T-helper 2 cell (primary cell): ENCODE data around the gene NETO1.

Source experiments
- DNase-seq, 5 experiments: peaks; one replicate each; pipeline versions ENCODE4 v3.0.0 to v3.0.0-alpha.2; 2012 to 2022
- total RNA-seq, 2 donors: gene quantifications; one replicate each; lab custom pipeline; 2026; lab: John Stamatoyannopoulos, UW

NETO1 gene, protein sequence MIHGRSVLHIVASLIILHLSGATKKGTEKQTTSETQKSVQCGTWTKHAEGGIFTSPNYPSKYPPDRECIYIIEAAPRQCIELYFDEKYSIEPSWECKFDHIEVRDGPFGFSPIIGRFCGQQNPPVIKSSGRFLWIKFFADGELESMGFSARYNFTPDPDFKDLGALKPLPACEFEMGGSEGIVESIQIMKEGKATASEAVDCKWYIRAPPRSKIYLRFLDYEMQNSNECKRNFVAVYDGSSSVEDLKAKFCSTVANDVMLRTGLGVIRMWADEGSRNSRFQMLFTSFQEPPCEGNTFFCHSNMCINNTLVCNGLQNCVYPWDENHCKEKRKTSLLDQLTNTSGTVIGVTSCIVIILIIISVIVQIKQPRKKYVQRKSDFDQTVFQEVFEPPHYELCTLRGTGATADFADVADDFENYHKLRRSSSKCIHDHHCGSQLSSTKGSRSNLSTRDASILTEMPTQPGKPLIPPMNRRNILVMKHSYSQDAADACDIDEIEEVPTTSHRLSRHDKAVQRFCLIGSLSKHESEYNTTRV
- 0 reads per million in 2 donors for total RNA-seq

DNA sequence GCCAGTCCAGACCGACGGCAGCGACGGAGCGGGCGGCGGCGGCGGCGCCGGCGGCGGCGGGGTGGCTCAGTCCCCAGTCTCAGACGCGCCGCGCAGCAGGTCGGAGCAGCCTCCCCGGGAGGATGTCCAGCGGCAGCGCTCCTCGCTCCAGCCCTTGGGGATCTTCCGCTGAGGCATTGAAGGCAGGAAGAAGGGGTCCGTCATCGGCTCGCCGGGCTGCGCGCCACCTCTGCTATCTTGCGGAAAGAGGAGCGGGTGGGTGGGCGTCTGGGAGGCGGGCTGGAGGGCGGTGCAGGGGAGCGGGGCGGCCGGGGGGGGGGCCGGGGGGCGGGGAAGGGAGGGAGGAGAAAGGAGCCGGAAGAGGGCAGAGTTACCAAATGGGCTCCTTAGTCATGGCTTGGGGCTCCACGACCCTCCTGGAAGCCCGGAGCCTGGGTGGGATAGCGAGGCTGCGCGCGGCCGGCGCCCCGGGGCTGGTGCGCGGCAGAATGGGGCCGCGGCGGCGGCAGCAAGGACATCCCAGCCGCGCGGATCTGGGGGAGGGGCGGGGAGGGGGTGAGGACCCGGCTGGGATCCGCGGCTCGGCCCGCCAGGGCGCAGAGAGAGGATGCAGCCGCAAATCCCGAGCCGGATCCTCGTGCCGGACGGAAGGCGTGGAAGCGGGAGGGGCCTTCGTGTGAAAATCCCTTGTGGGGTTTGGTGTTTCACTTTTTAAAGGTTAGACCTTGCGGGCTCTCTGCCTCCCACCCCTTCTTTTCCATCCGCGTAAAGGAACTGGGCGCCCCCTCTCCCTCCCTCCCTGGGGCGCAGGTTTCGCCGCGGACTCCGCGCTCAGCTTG, at the start of gene NETO1:
Gene NETO1 (minus strand): TSS at position 242 of the 839 bp plus-strand sequence. CDS start 696 bp downstream, outside the sequence.
- DNase-seq = no peak

DNA sequence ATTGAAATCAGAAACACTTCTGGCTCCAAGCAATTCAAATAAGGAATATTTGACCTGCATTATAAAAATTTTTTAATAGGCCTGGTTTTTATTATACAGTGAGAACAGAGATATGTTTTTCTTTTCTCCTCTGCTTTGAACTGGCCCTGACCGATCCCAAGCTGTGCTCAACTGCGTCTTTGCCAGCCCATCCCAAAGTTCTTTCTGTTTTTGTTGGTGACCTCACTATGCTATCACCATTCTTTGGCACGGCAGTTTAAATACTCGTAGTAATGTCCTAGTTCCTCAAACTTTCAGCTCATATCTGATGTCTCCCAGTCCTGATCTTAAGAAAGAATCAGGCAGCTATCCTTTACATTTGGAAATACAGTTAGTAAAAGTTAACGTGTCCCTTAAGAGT, 42.3 kb upstream of the NETO1 start:
- DNase-seq = no peak

DNA sequence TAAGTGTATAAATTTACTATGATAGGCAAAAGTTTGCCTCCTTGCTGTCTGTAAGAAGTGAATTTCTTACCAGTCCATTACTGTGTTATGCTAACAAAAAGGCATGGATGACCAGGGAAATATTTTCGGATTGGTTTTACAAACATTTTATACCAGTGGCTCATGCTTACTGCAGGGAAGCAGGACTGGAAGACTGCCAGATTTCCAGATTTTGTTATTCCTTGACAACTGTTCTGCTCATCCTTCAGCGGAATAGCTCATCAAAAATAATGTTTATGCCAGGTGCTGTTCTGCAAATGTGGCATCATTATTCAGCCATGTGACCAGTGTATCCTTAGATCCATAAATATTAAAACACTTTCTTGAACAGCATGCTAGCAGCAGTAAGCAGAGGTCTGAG, 40.4 kb upstream of the NETO1 start:
- no peak for DNase-seq

DNA sequence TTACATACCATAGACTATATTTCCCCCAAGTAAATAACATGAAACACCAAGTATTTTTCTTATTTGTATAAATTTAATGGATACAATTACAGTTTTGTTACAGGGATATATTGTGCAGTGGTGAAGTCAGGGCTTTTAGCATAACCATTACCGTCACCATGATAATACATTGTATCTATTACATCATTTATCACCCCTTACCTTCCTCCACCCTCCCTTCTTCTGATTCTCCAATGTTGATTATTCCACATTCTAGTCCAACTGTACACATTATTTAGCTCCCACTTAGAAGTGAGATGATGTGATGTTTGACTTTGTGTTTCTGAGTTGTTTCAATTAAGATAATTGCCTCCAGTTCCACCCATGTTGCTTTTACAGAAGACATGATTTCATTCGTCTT, 35.2 kb upstream of the NETO1 start:
- DNase-seq = no peak

DNA sequence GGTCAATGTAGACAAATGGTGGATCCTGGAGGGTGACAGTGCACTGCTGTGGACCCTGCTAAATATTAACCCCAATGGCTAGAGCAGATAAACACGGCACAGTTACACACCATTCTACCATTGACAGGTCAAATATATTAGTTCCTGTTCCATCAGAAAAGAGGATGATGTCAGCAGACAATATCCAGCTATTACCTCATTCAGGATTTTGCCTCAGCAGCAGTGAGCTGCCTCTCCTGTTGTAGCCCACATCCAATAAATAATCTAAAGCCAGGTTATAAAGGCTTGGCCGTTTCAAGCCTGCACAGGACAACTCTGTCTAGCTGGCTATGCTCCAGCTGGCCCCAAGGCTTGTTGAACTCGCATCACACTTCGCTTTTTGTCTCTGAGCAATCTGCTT, 31.6 kb upstream of the NETO1 start:
- DNase-seq = no peak

DNA sequence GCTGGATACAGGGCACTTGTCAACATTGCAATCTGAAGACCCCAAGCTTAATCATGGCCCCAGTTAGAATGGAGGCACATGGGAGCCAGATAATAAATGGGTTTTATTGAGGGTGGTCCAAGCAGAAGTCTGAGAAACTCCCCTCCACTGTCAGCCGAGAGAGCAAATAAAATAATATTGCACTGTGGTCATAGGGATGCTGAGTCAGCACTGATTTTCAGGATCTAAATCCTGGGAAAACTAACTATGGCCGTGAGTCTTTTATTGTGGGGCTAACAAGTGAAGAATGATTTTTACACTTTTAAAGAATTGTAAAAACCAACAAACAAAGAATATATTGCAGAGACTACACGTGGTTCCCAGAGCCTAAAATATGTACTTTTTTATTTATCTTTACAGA, 31.1 kb upstream of the NETO1 start:
- no peak for DNase-seq

DNA sequence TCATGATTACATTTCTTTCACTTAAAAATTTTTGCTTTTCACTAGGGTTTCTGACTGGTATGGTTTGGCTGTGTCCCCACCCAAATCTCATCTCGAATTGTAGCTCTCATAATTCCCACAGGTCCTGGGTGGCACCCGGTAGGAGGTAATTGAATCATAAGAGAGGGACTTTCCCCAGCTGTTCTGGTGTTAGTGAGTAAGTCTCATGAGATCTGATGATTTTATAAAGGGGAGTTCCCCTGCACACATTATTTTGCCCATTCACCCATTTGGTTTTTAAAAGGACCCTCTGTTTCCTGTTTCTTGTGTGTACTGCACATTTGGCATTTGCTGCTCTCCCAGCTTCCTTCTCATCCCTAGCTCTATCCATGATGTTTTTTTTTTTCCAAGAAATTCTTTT, 27.8 kb upstream of the NETO1 start:
- DNase-seq = no peak

DNA sequence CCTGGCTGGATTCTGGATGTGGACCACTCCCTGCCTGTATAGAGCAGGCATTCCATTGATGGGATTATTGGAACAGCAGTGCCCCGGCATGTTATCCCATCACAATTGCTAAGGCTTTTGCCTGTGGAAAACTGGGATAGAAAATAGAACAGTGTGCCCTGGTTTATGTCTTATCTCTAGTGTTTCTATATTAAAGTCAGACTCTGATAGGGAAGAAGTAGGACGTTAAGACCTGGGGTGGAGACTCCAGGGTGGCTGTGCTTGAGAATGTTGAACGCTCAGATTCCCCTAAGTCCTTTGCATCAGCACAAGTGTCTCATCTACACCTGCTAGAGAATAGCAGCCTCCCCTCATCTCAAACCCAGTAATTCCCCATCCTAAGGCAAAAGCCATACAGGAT, 10.8 kb upstream of the NETO1 start:
- DNase-seq = no peak

DNA sequence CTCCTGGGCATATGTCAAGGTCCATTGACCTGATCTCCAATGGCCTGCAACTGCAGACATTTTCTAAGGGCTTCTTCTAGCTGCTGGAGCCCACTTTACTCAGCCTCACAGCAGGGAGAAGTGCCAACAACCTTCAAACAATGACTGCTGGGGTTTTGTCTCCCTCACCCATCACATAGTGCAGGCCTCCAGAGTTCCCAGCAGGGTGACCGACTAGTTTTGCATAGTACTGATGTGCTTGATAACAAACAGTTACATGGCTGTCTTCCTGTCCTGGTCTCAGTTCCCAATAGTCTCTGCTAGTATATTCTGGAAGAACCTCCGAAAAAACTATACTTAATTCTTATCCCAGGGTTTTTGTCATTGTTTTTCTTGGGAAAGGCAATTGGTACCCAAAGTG, 10.4 kb upstream of the NETO1 start:
- DNase-seq = no peak

DNA sequence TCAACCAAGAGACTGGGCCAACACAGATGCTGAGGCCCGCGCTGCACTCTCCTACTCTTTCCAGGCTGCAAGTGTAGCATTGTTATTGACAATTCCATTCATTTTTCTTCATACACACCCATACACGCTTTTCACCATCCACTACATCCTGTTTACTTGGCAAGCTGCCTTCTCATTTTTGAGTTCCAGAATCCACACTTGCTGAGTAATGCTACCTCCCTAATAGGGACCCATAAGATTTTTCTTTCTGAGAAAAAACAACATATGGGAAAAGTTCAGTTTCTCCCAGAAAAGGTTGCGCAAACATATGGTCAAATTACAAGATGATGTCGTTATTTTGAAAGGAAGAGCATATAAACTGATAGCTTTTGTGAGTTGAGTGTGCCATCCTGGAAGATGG, 3.3 kb upstream of the NETO1 start:
- DNase-seq = no peak

DNA sequence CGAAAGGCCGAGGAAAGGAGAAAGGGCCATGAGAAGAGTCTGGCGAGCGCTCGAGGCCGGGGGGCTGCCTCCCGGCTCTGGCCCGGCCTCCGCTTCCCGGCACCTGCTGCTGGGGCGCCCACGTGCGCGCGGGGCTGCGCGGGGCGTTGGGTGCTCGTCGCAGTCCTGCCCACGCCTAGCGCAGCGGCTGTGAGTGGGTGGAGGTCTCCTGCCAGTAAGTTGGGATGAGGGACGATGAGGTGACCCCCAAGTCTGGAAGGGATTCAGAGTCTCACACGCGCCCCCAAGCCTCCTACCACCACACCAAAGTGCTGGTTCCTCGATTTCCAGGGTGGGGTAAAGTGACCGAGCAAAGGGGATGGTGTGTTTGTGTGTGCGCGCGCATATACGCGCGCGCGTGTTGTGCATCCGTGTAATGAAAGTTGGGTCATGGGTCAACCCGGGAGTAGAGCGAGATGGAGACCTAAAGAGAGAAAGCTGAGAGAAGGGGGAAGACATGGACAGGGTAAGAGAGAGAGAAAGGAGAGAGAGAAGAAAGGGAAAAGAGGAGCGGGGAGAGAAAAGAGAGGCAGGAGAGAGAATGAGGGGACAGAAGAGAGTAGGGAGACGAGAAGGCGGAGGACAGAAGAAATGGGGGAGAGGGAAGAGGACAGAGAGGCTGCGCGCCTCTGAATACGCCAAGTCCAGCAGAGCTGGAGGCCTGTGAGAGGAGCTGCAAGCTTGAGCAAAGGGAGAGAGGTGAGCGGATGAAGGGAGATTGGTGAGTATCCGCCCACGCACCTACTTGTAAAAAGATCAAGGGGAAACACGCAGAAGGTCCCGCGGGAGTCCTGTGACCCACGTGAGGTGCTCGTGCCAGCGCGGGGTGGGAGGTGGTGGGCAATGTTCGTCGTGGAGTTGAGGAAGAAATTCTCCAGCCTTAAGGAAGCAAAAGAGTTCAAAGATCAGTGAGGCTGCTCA, 1.7 kb upstream of the NETO1 start:
- no peak for DNase-seq

DNA sequence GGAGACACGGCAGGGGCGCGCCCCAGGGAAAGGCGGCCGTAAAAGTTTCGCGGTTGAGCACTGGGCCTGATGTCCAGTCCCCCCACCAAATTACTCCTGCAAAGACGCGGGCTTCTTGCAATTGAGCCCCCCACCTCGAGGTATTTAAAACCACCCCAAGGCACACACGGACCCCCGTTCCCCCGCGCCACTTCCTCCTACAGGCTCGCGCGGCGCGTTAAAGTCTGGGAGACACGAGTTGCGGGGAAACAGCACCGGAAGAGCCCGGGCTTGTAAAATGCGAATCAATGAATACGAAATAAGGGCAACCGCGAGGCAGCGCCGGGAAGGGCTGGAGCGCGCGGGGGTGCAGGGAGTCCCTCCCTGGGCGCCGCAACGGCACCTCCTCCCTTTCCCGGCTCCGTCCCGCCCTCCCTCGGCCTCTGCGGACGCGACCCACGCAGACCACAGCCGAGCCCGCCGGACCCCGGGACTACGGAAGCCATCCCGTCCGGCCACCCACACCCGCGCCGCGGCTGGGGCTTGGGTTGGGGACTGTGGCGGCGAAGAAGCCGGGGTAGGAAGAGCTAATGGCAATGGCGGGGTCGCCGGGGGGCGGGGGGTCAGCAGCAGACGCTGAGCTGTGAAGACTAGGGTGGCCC, 918 bp upstream of the NETO1 start:
- DNase-seq = no peak

DNA sequence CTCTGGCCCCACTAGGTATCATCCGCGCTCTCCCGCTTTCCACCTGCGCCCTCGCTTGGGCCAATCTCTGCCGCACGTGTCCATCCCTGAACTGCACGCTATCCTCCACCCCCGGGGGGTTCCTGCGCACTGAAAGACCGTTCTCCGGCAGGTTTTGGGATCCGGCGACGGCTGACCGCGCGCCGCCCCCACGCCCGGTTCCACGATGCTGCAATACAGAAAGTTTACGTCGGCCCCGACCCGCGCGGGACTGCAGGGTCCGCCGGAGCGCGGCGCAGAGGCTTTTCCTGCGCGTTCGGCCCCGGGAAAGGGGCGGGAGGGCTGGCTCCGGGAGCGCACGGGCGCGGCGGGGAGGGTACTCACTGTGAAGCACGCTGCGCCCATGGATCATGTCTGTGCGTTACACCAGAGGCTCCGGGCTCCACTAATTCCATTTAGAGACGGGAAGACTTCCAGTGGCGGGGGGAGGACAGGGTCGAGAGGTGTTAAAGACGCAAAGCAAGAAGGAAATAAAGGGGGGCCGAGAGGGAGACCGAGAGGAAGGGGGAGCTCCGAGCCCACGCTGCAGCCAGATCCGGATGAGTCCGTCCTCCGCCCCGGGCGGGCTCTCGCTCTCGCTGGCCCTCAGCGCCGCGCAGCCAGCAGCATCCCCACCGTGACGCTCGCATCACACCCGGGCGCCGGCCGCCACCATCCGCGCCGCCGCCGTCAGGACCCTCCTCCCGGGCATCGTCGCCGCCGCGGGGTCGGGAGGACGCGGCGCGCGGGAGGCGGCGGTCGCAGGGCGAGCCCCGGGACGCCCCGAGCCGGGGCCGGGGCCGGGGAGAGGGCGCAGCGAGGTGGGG, 664 bp downstream of the NETO1 start:
- DNase-seq = no peak

DNA sequence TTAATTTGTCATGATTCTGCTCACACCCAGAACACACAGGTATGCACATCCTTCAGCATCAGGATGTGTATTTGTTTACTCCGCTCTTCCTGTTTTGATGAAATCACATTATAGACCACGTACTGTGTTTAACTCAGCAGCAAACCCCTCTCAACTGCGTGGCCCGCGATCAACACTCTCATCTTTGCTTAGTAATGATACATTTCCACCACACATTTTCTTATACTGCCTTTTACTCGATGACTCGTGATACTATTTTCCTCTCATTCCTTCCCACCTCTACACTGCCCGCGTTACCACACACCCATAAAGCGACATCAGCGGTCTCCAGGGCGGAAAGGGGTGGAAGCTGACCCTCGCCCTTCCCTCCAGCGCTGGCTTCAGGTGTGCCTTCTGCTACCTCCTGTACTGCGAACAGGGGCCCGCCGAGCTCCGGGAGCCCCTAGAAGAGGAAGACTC, 1.3 kb downstream of the NETO1 start:
- no peak for DNase-seq

DNA sequence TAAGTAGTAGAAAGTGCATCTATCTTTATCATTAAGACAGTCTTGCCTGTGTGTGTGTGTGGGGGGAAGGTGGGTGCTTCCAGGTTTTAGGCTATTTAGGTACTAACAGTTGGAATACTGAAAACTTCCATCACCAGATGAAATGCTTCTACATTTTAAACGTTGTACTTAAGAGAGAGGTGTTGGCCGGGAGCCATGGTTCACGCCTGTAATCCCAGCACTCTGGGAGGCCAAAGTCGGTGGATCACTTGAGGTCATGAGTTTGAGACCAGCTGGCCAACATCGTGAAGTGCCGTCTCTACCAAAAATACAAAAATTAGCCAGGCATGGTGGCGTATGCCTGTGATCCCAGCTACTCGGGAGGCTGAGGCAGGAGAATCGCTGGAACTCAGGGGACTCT, 4.0 kb downstream of the NETO1 start:
- DNase-seq = no peak

DNA sequence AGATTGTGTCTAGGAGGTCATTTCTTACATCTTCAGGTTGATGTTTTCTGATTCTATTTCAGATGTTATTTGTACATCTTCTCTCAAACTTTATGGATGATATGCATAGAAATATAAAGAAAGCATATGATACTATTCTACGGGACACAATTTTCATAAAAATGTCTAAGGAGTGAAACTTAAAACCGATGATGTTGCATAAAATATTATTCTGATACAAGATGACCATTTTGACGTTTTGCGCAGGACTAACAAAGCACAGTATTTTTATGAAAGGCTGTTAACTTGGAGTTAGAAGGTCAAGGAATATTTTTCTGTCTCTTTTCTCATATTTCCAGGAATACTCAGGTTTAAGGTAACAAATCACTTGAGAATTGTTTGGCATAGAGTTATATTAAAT, 8.7 kb downstream of the NETO1 start:
- no peak for DNase-seq

DNA sequence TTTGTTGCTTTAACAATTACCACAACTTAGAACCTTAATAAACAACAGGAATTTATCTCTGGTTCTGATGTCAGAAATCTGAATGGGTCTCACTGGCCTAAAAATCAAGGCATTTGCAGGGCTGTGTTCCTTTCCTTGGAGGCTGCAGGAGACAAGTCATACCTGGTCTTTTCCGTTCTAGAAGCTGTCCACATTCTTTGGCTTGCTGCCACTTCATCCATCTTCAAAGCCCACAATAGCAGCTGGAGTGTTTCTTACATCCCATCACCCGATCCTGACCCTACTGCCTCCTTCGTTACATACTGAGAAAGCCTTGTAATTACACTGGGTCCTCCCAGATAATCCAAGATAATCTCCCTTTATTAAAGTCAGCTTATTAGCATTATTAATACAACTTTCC, 18.1 kb downstream of the NETO1 start:
- no peak for DNase-seq

DNA sequence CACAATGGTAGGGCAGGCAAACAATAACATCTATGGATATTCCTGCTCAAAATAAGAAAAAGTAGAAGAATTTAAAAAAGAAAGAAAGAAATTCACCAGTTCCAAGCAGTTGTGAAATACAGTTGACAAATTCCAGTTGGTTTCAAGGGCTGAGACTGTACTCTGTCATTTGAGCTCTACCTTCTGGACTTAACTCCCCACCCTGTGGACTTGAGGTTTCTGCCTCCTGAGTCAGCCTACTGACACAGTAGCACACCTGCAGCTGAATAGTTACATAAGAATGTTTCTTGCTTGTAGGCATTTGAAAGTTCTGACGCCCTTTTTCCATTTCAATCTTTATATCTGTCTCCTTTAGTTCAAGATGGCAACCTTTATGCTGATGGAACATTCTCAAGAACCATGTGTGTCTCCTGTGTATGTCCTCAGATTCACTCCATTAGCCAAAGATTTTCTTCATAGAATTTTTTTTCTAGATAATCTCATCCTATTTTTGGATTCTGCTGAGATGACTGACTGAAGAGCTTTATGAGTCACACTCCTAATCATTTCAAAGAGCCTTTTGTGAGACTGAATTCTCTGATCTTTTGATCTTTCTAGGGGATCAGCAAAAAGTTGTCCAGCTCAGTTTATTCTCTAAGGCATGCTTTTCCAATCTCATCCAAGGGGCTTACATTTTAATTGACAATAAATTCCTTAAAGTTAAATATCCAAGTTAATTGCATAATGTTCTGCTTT, 19.1 kb downstream of the NETO1 start:
- DNase-seq = no peak

DNA sequence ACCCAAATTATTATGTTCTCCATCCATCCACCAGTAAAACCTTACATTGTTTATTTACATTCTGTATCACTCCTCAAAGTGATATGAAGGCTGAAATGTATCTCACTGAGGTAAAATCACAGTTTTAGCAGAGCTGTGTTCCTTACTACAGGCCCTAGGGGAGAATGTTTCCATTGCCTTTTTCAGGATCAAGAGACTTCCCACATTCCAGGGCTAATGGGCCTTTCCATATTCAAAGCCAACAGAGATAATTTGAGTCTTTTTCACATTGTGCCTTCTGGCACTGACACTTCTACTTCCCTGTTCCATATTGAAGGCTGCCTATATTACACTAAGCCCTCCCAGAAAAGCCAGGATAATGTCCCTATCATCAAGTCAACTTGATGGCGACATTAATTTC, 20.0 kb downstream of the NETO1 start:
- DNase-seq = no peak
